H1 (cell line): ENCODE measurements around the gene CNPY3. TPM values are rescaled to one million over a fixed set of nuclear protein-coding genes. Genes with fewer than 3 reads are reported as not detected.

ENCODE experiments used
- CTCF ChIA-PET: fragments of 300-600 bp; sonication (Branson Sonifier 250); formaldehyde crosslinking; loops from one replicate; lab custom pipeline; 2021; ENCODE audit not compliant: partially characterized antibody; lab: Charles Lee
- POLR2A ChIA-PET: fragments of 300-600 bp; sonication (Branson Sonifier 250); formaldehyde crosslinking; loops from one replicate; lab custom pipeline; 2021; ENCODE audit warnings: inconsistent platforms; ENCODE audit not compliant: partially characterized antibody; lab: Charles Lee
- DNase-seq, 2 experiments: peaks; one replicate each; pipeline versions ENCODE4 v3.0.0 to v3.0.0-alpha.2; 2010 to 2022; ENCODE audit warnings: low spot score in 2 of 2, low read depth in 1 of 2, mixed read lengths in 1 of 2
- FAIRE-seq: peaks from 2 replicates; lab custom pipeline; 2011; peaks lifted over from hg19 to GRCh38; lab: Jason Lieb, UNC
- H2AFZ ChIP-seq: 2 replicates; pipeline ENCODE4 v1.8.1; 2012; ENCODE audit warnings: low read length, inconsistent platforms
- H2AK5ac ChIP-seq: 2 replicates; pipeline ENCODE4 v1.6.1; 2013; ENCODE audit warnings: low read depth, low read length
- H2BK120ac ChIP-seq: replicated peaks from 2 replicates; pipeline ENCODE3; 2013; ENCODE audit warnings: low read depth, low read length, inconsistent platforms
- H2BK12ac ChIP-seq: 2 replicates; pipeline ENCODE4 v1.6.1; 2013; ENCODE audit warnings: low read depth, low read length
- H2BK15ac ChIP-seq: 2 replicates; pipeline ENCODE4 v1.6.1; 2013; ENCODE audit warnings: low read length
- H2BK20ac ChIP-seq: 2 replicates; pipeline ENCODE4 v1.6.1; 2013; ENCODE audit warnings: low read length
- H2BK5ac ChIP-seq: 2 replicates; pipeline ENCODE4 v1.6.1; 2013; ENCODE audit warnings: low read depth, low read length
- H3K14ac ChIP-seq: 2 replicates; pipeline ENCODE4 v1.6.1; 2013; ENCODE audit warnings: inconsistent platforms; ENCODE audit not compliant: insufficient read length
- H3K18ac ChIP-seq: 2 replicates; pipeline ENCODE4 v1.6.1; 2013; ENCODE audit warnings: low read length; ENCODE audit errors: extremely low read depth
- H3K23ac ChIP-seq: 2 replicates; pipeline ENCODE4 v1.6.1; 2013; ENCODE audit warnings: inconsistent platforms; ENCODE audit not compliant: insufficient read length
- H3K23me2 ChIP-seq: 2 replicates; pipeline ENCODE4 v1.6.1; 2013; ENCODE audit warnings: low read depth, low read length
- H3K27ac ChIP-seq: 2 replicates; pipeline ENCODE4 v1.6.1; 2011; ENCODE audit warnings: low read depth, low read length, inconsistent platforms
- H3K27me3 ChIP-seq, 4 experiments: replicated peaks in 1 of 4; 1 replicate in 1 of 4; 2 replicates in 3 of 4; pipeline versions ENCODE4 v1.6.1 to v1.8.1; 2011 to 2013; ENCODE audit warnings: low read length in 3 of 4, mild to moderate bottlenecking in 3 of 4, inconsistent platforms in 2 of 4, mixed read lengths in 2 of 4, moderate library complexity in 1 of 4; ENCODE audit not compliant: control insufficient read depth in 3 of 4, insufficient read depth in 3 of 4; ENCODE audit errors: extremely low read depth in 1 of 4
- H3K36me3 ChIP-seq, 4 experiments: 2 replicates each; pipeline versions ENCODE4 v1.6.1 to v1.8.1; 2011 to 2013; ENCODE audit warnings: mild to moderate bottlenecking in 4 of 4, low read length in 3 of 4, moderate library complexity in 2 of 4, control low read depth in 1 of 4, inconsistent platforms in 1 of 4; ENCODE audit not compliant: insufficient read depth in 4 of 4, control insufficient read depth in 2 of 4
- H3K4ac ChIP-seq: replicated peaks from 2 replicates; pipeline ENCODE3; 2013; ENCODE audit warnings: low read length, low read depth, mixed read lengths, inconsistent platforms; ENCODE audit not compliant: insufficient read length
- H3K4me1 ChIP-seq, 4 experiments: replicated peaks in 1 of 4; 1 replicate in 1 of 4; 2 replicates in 3 of 4; pipeline versions ENCODE4 v1.6.1 to v1.8.1; 2011 to 2013; ENCODE audit warnings: low read length in 3 of 4, inconsistent platforms in 2 of 4, mixed read lengths in 1 of 4; ENCODE audit not compliant: insufficient read depth in 4 of 4, control insufficient read depth in 3 of 4
- H3K4me2 ChIP-seq, 2 experiments: 2 replicates each; pipeline versions ENCODE4 v1.6.1 to v1.8.1; 2011 to 2013; ENCODE audit warnings: low read depth in 2 of 2, low read length in 2 of 2, control low read depth in 1 of 2, inconsistent platforms in 1 of 2, mild to moderate bottlenecking in 1 of 2; ENCODE audit not compliant: insufficient read depth in 1 of 2
- H3K4me3 ChIP-seq, 4 experiments: fragments of 200-600, 300-600 bp in 1 of 4; sonication (generic), shearing (Covaris generic), sonication (Bioruptor Twin) in 1 of 4; 2 replicates each; pipeline versions ENCODE4 v1.5.1 to v1.8.1; 2011 to 2016; ENCODE audit warnings: low read length in 4 of 4, low read depth in 3 of 4, control low read depth in 2 of 4, inconsistent platforms in 2 of 4, mild to moderate bottlenecking in 2 of 4, mixed read lengths in 1 of 4, moderate library complexity in 1 of 4; ENCODE audit not compliant: insufficient read depth in 2 of 4; ENCODE audit errors: extremely low read depth in 1 of 4
- H3K56ac ChIP-seq: replicated peaks from 2 replicates; pipeline ENCODE3; 2013; ENCODE audit warnings: low read depth, mild to moderate bottlenecking, mixed read lengths, low read length, inconsistent platforms; ENCODE audit not compliant: insufficient read length
- H3K79me1 ChIP-seq: 2 replicates; pipeline ENCODE4 v1.6.1; 2013; ENCODE audit warnings: low read depth, low read length, control low read depth
- H3K79me2 ChIP-seq, 2 experiments: 2 replicates each; pipeline versions ENCODE4 v1.6.1 to v1.8.1; 2012 to 2013; ENCODE audit warnings: low read length in 2 of 2, mild to moderate bottlenecking in 2 of 2, inconsistent platforms in 1 of 2; ENCODE audit not compliant: insufficient read depth in 2 of 2, control insufficient read depth in 1 of 2
- H3K9ac ChIP-seq, 4 experiments: replicated peaks in 1 of 4; 1 replicate in 1 of 4; 2 replicates in 3 of 4; pipeline versions ENCODE4 v1.6.1 to v1.8.1; 2011 to 2013; ENCODE audit warnings: low read depth in 3 of 4, low read length in 3 of 4, control low read depth in 2 of 4, mild to moderate bottlenecking in 2 of 4, moderate library complexity in 2 of 4, inconsistent platforms in 1 of 4; ENCODE audit errors: extremely low read depth in 1 of 4
- H3K9me3 ChIP-seq, 2 experiments: 2 replicates each; pipeline versions ENCODE4 v1.6.1 to v1.8.1; 2012 to 2013; ENCODE audit warnings: mild to moderate bottlenecking in 2 of 2, moderate library complexity in 2 of 2, control low read depth in 1 of 2, inconsistent platforms in 1 of 2, low read depth in 1 of 2, low read length in 1 of 2, mixed read lengths in 1 of 2; ENCODE audit not compliant: insufficient read depth in 2 of 2
- H4K20me1 ChIP-seq, 2 experiments: replicated peaks in 1 of 2; 2 replicates each; pipeline versions ENCODE3 to v1.8.1; 2011 to 2013; ENCODE audit warnings: inconsistent platforms in 2 of 2, low read length in 2 of 2, mild to moderate bottlenecking in 1 of 2; ENCODE audit not compliant: insufficient read depth in 2 of 2, control insufficient read depth in 1 of 2
- H4K5ac ChIP-seq: 2 replicates; pipeline ENCODE4 v1.6.1; 2013; ENCODE audit warnings: low read length, low read depth, mixed read lengths, inconsistent platforms; ENCODE audit not compliant: insufficient read length
- H4K8ac ChIP-seq: 2 replicates; pipeline ENCODE4 v1.8.0; 2013; ENCODE audit warnings: mild to moderate bottlenecking, moderate library complexity, low read length, inconsistent platforms; ENCODE audit not compliant: insufficient read depth; ENCODE audit errors: extremely low read depth
- H4K91ac ChIP-seq: replicated peaks from 2 replicates; pipeline ENCODE3; 2013; ENCODE audit warnings: low read length, mixed read lengths, inconsistent platforms; ENCODE audit not compliant: insufficient read length
- BCL11A ChIP-seq, 2 experiments: IDR thresholded peaks; one replicate each; pipeline ENCODE4 v1.6.1; 2011; ENCODE audit warnings: low read depth in 2 of 2, low read length in 2 of 2, mild to moderate bottlenecking in 2 of 2
- CBX5 ChIP-seq: fragments of 300-800, 300-1000 bp; sonication (generic); IDR thresholded peaks from 2 replicates; pipeline ENCODE4 v1.7.1; 2016; ENCODE audit warnings: antibody characterized with exemption, low read length, low read depth
- GABPA ChIP-seq: IDR thresholded peaks from 2 replicates; pipeline ENCODE4 v1.6.1; 2011; ENCODE audit warnings: mild to moderate bottlenecking, low read length, moderate library complexity, borderline replicate concordance; ENCODE audit not compliant: insufficient read depth
- GTF2F1 ChIP-seq: IDR thresholded peaks from 2 replicates; pipeline ENCODE4 v1.6.1; 2012; ENCODE audit warnings: low read depth, low read length, improper control_type of control experiment, borderline replicate concordance
- JUN ChIP-seq: IDR thresholded peaks from 2 replicates; pipeline ENCODE4 v1.6.1; 2011; ENCODE audit warnings: low read depth, mild to moderate bottlenecking, improper control_type of control experiment, low read length
- MAFK ChIP-seq: IDR thresholded peaks from 2 replicates; pipeline ENCODE4 v1.6.1; 2012; ENCODE audit warnings: low read depth, mild to moderate bottlenecking, improper control_type of control experiment, low read length
- POLR2A ChIP-seq, 2 experiments: IDR thresholded peaks; 1 replicate in 1 of 2; 2 replicates in 1 of 2; pipeline ENCODE4 v1.6.1; 2011; ENCODE audit warnings: low read depth in 2 of 2, low read length in 2 of 2, mild to moderate bottlenecking in 2 of 2; ENCODE audit errors: control extremely low read depth in 1 of 2
- RBBP5 ChIP-seq: IDR thresholded peaks from 2 replicates; pipeline ENCODE4 v1.7.1; 2012; ENCODE audit warnings: low read depth, mild to moderate bottlenecking, inconsistent platforms, low read length, moderate library complexity, borderline replicate concordance
- SP2 ChIP-seq: IDR thresholded peaks from 2 replicates; pipeline ENCODE4 v1.6.1; 2012; ENCODE audit warnings: mild to moderate bottlenecking, low read length, inconsistent platforms
- USF2 ChIP-seq: IDR thresholded peaks from 2 replicates; pipeline ENCODE4 v1.6.1; 2011; ENCODE audit warnings: low read length, improper control_type of control experiment
- ZNF274 ChIP-seq: IDR thresholded peaks from 2 replicates; pipeline ENCODE4 v1.7.0; 2012; ENCODE audit warnings: low read length, borderline replicate concordance; ENCODE audit errors: extremely low read depth
- WGBS, 2 experiments: shearing (Covaris generic) in 1 of 2; methylation state at CpG; one replicate each; pipeline versions ENCODE4 v1.1.6 to v1.1.7; 2013 to 2015; ENCODE audit warnings: low lambda C conversion rate in 2 of 2, mixed read lengths in 2 of 2, inconsistent platforms in 1 of 2, low coverage in 1 of 2, missing lambda C conversion rate in 1 of 2; ENCODE audit not compliant: insufficient replicate concordance in 2 of 2, insufficient coverage in 1 of 2, insufficient read length in 1 of 2; ENCODE audit errors: extremely low coverage in 1 of 2, missing lambda C conversion rate in 1 of 2; 5-methylcytosine and 5-hydroxymethylcytosine counted together
- polyA plus RNA-seq, 7 experiments: library from polyadenylated mRNA; depleted of rRNA in 3 of 7; stranded (reverse) in 5 of 7; unstranded in 2 of 7; fragments of >200 nt in 5 of 7; fragments of 200-250 nt in 2 of 7; gene quantifications; 1 replicate in 5 of 7; 2 replicates in 1 of 7; 4 replicates in 1 of 7; pipeline versions ENCODE4 v1.2.1 to v1.2.3, GENCODE V29; 2011 to 2013; ENCODE audit warnings: missing spikeins in 2 of 7, mixed read lengths in 2 of 7
- total RNA-seq: library from RNA; stranded (reverse); fragmentation: NEBNext Ultra II Directional; extraction: Animal tissue kit (Norgen Biotek cat#: 25700); gene quantifications from 2 replicates; pipeline ENCODE4 v1.2.1, GENCODE V29; 2021

CNPY3 gene
- total and polyA plus RNA-seq, 2 of the 8 experiments (the other 6 are each of a cell fraction or from before 2014, with no cell fraction given) = 49.6 to 64.5 TPM

GRCh38 chr6:42939810-42940167 lies 10.5 kb downstream of the CNPY3 start:
- FAIRE-seq = no peak
- H3K27ac ChIP-seq = no peak overlapping the region
- no peak overlapping the region for H2AFZ ChIP-seq
- H2AK5ac ChIP-seq = no peak overlapping the region
- no peak for DNase-seq
- peak overlapping the region; percentile 32; the same call in 1 of the 2 replicates for H2BK5ac ChIP-seq
- peaks cover 0 to 6% (median 1%) of the 10 kb centered on the region in 4 experiments; a peak in 4 of 7 replicates for H3K4me1 ChIP-seq
- no peak overlapping the region for H4K5ac ChIP-seq
- H4K20me1 ChIP-seq = peaks cover 0 to 2% of the 10 kb centered on the region in 2 experiments
- H3K23me2 ChIP-seq = no peaks in the 10 kb centered on the region
- peaks cover 0 to 4% of the 10 kb centered on the region in 2 experiments; a peak in 1 of 4 replicates for H3K79me2 ChIP-seq
- no peaks in the 10 kb centered on the region for H3K9me3 ChIP-seq
- POLR2A ChIA-PET = interaction anchor here (0.9 to 2.2 kb wide), 5 partner anchors 10 to 70 kb away, joined by 3 to 13 read pairs (median 4); partner anchors contain the start of genes CNPY3 and GNMT
- H2BK12ac ChIP-seq = no peak overlapping the region
- H3K56ac ChIP-seq = no peak overlapping the region
- H2BK120ac ChIP-seq = no peak overlapping the region
- no peak overlapping the region for H2BK20ac ChIP-seq
- no peak overlapping the region for H3K9ac ChIP-seq
- H3K4me2 ChIP-seq = 0 out of 4 replicates have a peak overlapping the region, but pooled peaks of 1 of the 2 experiments have one; percentile 13
- no peak overlapping the region for H3K4me3 ChIP-seq
- no peak overlapping the region for H2BK15ac ChIP-seq
- CTCF ChIA-PET = interaction anchor here (1.2 to 1.4 kb wide), 3 partner anchors 24 to 71 kb away, joined by 3 to 5 read pairs (median 3); no protein-coding TSS in a partner anchor
- H3K79me1 ChIP-seq = no peaks in the 10 kb centered on the region; the same call in 1 of the 2 replicates
- H3K4ac ChIP-seq = no peak overlapping the region
- H3K18ac ChIP-seq = no peak overlapping the region
- H4K91ac ChIP-seq = no peak overlapping the region
- H3K23ac ChIP-seq = no peak overlapping the region
- peaks cover 3 to 35% (median 16%) of the 10 kb centered on the region in 4 experiments; a peak in 7 of 8 replicates for H3K36me3 ChIP-seq
- H3K14ac ChIP-seq = no peak overlapping the region
- no peaks in the 10 kb centered on the region for H3K27me3 ChIP-seq
- H4K8ac ChIP-seq = no peak overlapping the region
- 90% methylated on average over 4 of the region's 4 CpGs; no CpG with 5 or more reads in 1 of the 2 experiments for WGBS, 2 experiments
- no peak for TF ChIP-seq CBX5
- TF ChIP-seq GABPA = no peak
- no peak for TF ChIP-seq JUN
- no peak for TF ChIP-seq USF2
- TF ChIP-seq SP2 = no peak
- TF ChIP-seq MAFK = no peak
- no peak for TF ChIP-seq BCL11A (IDR thresholded peaks at IDR 0.05; ENCODE audit: low read depth in 2 of 2, low read length in 2 of 2)
- TF ChIP-seq RBBP5 = no peak
- no peak for TF ChIP-seq GTF2F1
- no peak for TF ChIP-seq POLR2A (IDR thresholded peaks at IDR 0.05; ENCODE audit: control extremely low read depth in 1 of 2, low read depth in 2 of 2, low read length in 2 of 2)
- no peak for TF ChIP-seq ZNF274
